Thyroid gland (tissue), 4 donors: Measurements from ENCODE around the gene DYNC1I1.

Experiments
- CTCF ChIP-seq, 6 experiments: fragments of 200-600 bp in 3 of 6; fragments of 450-650 bp in 3 of 6; sonication (generic) in 3 of 6; IDR thresholded peaks; one replicate each; pipeline ENCODE4 v1.5.1; 2016 to 2019; ENCODE audit warnings: antibody characterized with exemption in 6 of 6, mild to moderate bottlenecking in 2 of 6, inconsistent platforms in 1 of 6, moderate library complexity in 1 of 6
- POLR2A ChIP-seq, 2 donors: fragments of 450-650 bp; IDR thresholded peaks; one replicate each; pipeline ENCODE4 v1.6.1; 2017; ENCODE audit warnings: antibody characterized with exemption in 2 of 2, mild to moderate bottlenecking in 2 of 2, moderate library complexity in 1 of 2

GRCh38 chr7:95955748-95956147 is 183.4 kb downstream of the DYNC1I1 start:
- no peak for TF ChIP-seq CTCF (IDR thresholded peaks at IDR 0.05)
- TF ChIP-seq POLR2A (IDR thresholded peaks at IDR 0.05): no peak
